Panc1 (cell line): ENCODE measurements around the gene TADA3.

Experiments
- SIN3A ChIP-seq: IDR thresholded peaks from 2 replicates; pipeline ENCODE4 v1.6.1; 2012; ENCODE audit warnings: low read depth, mild to moderate bottlenecking, low read length, moderate library complexity, borderline replicate concordance; ENCODE audit not compliant: insufficient read depth
- TF ChIP-seq, protein P1 (sequence below): fragments of 450-650 bp; IDR thresholded peaks from 2 replicates; pipeline ENCODE4 v1.5.1; 2017; ENCODE audit warnings: mild to moderate bottlenecking

DNA sequence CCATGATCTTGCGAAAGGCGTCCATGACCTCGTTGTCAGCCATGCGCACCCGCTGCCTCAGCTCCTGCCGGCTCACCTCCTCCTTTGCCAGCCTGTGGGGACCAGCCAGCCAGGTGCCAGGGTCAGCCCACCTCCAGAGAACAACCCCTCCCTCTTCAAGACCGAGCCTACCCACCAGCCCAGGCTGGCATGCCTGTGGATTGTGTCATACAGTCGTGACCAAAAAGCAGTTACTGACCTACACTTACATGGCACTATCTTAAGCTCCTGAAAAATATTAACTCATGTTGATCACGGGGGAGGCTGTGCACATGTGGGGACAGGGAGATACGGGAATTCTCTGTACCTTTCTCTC lies 11.8 kb downstream of the TADA3 start:
- TF ChIP-seq, protein P1, sequence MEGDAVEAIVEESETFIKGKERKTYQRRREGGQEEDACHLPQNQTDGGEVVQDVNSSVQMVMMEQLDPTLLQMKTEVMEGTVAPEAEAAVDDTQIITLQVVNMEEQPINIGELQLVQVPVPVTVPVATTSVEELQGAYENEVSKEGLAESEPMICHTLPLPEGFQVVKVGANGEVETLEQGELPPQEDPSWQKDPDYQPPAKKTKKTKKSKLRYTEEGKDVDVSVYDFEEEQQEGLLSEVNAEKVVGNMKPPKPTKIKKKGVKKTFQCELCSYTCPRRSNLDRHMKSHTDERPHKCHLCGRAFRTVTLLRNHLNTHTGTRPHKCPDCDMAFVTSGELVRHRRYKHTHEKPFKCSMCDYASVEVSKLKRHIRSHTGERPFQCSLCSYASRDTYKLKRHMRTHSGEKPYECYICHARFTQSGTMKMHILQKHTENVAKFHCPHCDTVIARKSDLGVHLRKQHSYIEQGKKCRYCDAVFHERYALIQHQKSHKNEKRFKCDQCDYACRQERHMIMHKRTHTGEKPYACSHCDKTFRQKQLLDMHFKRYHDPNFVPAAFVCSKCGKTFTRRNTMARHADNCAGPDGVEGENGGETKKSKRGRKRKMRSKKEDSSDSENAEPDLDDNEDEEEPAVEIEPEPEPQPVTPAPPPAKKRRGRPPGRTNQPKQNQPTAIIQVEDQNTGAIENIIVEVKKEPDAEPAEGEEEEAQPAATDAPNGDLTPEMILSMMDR: no peak
- TF ChIP-seq SIN3A: no peak
